Bone marrow (tissue), 2 donors: ENCODE data around the gene PNPLA6.

Experiments used
- DNase-seq, 2 donors: peaks; one replicate each; lab custom pipeline; 2025; lab: John Stamatoyannopoulos, UW

The PNPLA6 gene

GRCh38 chr19:7515645-7516151 lies 19.8 kb upstream of the PNPLA6 start, which contains the start of gene ZNF358:
ZNF358 (plus strand) TSS chr19:7516103; CDS start chr19:7519243, 3,140 bp downstream.
- DNase-seq = no peak

- DNase-seq = no peak
Measured at GRCh38 chr19:7516333-7516732, 19.2 kb upstream of the PNPLA6 start.

DNA sequence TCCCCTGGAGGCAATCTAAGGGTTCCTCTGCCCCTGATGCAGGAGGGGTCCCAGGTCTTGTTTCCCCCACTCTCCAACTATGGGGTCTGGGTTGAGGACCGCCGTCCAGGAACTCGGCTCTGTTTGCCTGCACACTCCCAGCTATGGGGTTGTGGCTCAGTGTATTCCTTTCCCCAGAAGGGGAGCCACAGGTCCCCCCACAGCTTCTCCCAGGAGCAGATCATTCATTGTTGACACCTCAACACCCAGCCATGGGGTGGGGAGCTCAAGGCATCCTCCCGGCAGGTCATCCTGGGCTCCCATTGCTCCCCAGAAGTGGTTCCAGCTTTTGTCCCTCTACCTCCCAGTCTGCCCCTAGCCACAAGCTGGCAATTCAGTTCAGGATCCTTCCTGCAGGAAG lies 18.6 kb upstream of the PNPLA6 start:
- DNase-seq = no peak

DNA sequence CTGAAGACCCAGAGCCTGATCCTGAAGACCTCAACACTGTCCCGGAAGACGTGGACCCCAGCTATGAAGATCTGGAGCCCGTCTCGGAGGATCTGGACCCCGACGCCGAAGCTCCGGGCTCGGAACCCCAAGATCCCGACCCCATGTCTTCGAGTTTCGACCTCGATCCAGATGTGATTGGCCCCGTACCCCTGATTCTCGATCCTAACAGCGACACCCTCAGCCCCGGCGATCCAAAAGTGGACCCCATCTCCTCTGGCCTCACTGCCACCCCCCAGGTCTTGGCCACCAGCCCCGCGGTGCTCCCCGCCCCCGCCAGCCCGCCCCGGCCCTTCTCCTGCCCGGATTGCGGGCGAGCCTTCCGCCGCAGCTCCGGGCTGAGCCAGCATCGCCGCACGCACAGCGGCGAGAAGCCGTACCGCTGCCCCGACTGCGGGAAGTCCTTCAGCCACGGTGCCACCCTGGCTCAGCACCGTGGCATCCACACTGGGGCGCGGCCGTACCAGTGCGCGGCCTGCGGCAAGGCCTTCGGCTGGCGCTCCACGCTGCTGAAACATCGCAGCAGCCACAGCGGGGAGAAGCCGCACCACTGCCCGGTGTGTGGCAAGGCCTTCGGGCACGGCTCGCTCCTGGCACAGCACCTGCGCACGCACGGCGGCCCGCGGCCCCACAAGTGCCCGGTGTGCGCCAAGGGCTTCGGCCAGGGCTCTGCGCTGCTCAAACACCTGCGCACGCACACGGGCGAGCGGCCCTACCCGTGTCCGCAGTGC lies 16.0 kb upstream of the PNPLA6 start:
- no peak for DNase-seq

DNA sequence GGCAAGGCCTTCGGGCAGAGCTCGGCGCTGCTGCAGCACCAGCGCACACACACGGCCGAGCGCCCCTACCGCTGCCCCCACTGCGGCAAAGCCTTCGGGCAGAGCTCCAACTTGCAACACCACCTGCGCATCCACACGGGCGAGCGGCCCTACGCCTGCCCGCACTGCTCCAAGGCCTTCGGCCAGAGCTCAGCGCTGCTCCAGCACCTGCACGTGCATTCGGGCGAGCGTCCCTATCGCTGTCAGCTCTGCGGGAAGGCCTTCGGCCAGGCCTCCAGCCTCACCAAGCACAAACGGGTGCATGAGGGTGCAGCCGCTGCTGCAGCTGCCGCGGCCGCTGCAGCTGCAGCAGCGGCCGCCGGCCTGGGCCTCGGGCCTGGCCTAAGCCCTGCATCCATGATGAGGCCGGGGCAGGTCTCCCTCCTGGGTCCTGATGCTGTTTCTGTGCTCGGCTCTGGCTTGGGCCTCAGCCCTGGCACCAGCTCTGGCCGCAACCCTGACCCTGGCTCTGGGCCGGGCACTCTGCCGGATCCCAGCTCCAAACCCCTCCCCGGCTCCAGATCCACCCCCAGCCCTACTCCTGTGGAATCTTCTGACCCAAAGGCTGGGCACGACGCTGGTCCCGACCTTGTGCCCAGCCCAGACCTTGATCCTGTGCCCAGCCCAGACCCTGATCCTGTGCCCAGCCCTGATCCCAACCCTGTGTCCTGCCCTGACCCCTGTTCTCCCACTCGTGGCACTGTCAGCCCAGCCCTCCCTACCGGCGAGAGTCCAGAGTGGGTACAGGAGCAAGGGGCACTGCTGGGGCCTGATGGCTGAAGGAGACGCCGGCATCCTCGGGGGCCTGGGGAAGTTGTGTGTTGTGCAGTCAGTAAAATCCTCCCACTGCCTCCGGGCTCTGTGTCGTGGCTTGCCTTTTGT lies 15.1 kb upstream of the PNPLA6 start:
- DNase-seq = no peak

GRCh38 chr19:7521551-7522071 lies 13.9 kb upstream of the PNPLA6 start:
- DNase-seq = no peak

DNA sequence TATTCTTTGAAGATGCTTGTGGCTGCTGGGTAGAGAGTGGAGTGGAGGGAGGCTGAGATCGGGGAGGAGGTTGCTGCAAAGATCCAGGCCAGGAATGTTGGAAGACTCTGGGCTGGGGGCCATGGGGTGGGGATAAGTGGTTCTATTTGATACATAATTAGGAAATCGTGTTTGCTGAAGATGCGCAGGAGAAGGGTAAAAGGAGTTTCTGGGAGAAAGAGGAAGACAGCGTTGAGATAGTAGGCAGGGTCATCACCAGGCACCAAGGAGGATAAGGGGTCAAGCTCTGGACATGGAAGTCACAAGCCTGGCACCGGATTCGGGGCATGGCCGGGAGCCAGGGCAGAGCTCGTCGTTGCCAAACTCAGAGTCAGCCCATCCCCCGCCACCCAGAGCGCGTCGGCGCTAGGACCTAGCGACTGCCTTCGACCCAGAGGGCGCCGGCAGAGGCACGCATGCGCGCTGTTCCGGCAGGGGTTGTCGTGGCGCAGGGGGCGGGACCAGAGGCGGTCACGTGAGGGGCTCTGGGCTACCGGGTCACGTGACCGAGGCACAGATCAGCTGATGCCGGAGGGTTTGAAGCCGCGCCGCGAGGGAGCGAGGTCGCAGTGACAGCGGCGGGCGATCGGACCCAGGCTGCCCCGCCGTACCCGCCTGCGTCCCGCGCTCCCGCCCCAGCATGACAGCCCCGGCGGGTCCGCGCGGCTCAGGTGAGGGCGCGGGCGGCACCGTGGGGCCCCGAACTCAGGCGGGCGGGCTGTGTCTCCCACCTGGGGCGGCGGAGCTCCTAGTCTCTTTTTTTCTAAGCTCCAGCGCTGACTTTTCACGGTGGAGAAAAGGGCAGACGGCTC lies 13.2 kb upstream of the PNPLA6 start, which contains the start of gene MCOLN1:
MCOLN1 (plus strand) TSS at position 553 of the 851 bp plus-strand sequence; CDS start at position 680, 127 bp downstream.
- peak; percentile 93 to 95 for DNase-seq

GRCh38 chr19:7522923-7523667 lies 12.4 kb upstream of the PNPLA6 start:
- DNase-seq = no peak

DNA sequence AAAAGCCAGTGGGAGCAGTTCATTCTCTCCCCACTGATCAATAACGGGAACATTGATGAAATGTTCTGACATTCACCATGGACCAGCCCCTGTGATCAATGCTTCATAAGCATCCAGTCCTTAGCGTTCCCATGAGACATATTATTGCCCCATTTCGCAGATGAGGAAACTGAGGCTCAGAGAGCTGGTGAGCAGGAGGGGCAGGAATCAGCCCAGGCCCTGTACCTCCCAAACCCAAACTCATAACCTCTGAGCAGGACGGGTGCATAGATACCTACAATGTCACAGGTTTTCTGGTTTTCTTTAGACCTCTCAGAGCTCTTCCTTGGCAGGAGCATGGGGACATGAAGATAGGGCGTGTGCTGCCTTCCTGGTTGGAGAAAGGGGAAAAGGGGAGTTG lies 11.0 kb upstream of the PNPLA6 start:
- DNase-seq = no peak

DNA sequence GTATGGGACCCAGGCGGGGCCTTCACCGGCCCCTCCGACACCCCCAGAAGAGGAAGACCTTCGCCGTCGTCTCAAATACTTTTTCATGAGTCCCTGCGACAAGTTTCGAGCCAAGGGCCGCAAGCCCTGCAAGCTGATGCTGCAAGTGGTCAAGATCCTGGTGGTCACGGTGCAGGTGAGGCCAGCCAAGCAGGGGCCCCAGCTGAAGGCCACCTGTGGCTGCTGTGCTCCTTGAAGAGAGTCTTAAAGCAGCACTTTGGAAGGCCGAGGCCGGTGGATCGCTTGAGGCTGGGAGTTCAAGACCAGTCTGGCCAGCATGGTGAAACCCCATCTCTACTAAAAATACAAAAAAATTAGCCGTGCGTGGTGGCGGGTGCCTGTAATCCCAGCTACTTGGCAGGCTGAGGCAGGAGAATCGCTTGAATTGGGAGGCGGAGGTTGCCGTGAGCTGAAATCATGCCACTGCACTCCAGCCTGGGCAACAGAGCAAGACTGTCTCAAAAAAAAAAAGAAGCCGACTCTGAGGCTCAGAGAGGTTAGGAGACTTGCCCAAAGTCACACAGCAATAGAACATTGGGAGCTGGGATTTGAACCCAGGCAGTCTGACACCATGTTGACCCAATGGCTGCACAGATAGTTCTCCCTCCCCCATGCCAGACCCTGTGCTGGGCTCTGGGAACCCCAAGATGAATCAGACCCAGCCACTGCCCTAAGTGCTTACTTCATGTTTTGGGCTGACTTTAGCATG lies 10.4 kb upstream of the PNPLA6 start:
- no peak for DNase-seq

- no peak for DNase-seq
Measured at GRCh38 chr19:7526059-7526929, 9.2 kb upstream of the PNPLA6 start.

- DNase-seq = peak; percentile 4 to 19
Measured at GRCh38 chr19:7527516-7528191, 7.9 kb upstream of the PNPLA6 start.

- no peak for DNase-seq
Measured at GRCh38 chr19:7528192-7528519, 7.4 kb upstream of the PNPLA6 start.

DNA sequence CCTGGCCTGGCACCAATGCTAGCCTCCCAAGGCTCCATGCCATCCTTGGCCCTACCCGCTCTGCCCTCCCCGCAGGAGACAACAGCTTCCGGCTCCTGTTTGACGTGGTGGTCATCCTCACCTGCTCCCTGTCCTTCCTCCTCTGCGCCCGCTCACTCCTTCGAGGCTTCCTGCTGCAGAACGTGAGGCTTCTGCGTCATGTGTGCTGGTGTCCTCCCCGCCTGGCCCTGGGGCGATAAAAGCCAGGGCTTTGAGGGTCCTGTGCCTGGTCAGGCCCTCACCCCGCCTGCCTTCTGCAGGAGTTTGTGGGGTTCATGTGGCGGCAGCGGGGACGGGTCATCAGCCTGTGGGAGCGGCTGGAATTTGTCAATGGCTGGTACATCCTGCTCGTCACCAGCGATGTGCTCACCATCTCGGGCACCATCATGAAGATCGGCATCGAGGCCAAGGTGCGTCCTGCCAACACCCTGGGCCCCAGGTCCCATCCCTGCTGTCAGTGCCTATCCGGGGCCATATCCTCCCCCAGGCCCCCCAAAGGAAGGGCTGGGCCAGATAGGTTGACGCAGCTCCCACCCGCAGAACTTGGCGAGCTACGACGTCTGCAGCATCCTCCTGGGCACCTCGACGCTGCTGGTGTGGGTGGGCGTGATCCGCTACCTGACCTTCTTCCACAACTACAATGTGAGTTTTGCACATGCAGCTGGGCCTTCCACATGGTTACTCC lies 6.8 kb upstream of the PNPLA6 start:
- no peak for DNase-seq

- DNase-seq = no peak
Measured at GRCh38 chr19:7529246-7529600, 6.3 kb upstream of the PNPLA6 start.

DNA sequence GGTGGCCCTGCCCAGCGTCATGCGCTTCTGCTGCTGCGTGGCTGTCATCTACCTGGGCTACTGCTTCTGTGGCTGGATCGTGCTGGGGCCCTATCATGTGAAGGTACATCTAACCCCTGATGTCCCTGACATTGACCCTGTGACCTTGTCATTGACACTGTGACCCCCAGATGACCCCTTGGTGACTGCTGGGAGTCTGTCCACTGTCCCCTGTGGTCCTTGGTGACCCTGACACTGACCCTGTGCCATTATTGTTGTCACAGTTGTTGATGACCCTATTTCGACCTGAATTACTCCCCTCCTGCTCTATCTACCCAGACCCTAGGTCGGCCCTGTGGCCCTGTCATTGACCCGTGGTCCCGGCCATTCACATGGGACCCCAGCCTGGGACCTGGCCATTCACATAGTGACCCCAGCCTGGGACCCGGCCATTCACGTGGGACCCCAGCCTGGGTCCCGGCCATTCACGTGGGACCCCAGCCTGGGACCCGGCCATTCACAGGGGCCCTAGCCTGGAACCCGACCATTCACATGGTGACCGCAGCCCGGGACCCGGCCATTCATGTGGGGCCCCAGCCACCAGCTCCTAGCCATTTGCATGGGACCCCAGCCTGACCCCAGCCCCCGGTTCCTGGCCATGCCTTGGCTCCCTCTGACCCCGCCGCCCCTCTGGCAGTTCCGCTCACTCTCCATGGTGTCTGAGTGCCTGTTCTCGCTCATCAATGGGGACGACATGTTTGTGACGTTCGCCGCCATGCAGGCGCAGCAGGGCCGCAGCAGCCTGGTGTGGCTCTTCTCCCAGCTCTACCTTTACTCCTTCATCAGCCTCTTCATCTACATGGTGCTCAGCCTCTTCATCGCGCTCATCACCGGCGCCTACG lies 5.7 kb upstream of the PNPLA6 start:
- DNase-seq = no peak

DNA sequence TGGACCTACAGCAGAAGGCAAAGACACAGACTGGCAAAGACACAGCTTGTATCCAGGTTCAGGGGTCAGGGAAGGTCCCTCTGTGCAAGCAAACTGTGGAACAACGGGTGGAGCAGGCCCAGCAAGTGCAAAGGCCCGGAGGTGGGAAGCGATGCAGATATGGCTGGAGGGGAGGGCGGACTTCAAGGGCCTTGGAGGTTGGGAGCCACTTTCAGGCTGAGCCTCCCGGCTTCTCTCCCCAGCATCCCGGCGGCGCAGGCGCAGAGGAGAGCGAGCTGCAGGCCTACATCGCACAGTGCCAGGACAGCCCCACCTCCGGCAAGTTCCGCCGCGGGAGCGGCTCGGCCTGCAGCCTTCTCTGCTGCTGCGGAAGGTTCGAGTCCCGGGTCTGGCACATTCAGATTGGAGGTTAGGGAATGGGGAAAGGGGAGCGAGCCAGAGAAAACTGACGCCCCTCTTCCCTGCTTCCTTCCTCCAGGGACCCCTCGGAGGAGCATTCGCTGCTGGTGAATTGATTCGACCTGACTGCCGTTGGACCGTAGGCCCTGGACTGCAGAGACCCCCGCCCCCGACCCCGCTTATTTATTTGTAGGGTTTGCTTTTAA lies 2.1 kb upstream of the PNPLA6 start:
- no peak for DNase-seq
